Endothelial cell of umbilical vein (primary cell): ENCODE results near the gene ATF1.

Source experiments
- CTCF ChIP-seq, 2 donors: IDR thresholded peaks; 1 replicate in 1 of 2; 2 replicates in 1 of 2; pipeline ENCODE4 v1.5.1; 2011; ENCODE audit warnings: low read length in 2 of 2, mild to moderate bottlenecking in 2 of 2, moderate library complexity in 2 of 2, control low read depth in 1 of 2, inconsistent platforms in 1 of 2, low read depth in 1 of 2; ENCODE audit not compliant: insufficient read depth in 1 of 2; ENCODE audit errors: extremely low read depth in 1 of 2
- EZH2 ChIP-seq: IDR thresholded peaks from 2 replicates; pipeline ENCODE4 v1.6.1; 2012; ENCODE audit warnings: borderline replicate concordance, low read depth, mild to moderate bottlenecking, moderate library complexity, low read length, inconsistent platforms; ENCODE audit not compliant: severe bottlenecking
- JUN ChIP-seq: IDR thresholded peaks from 2 replicates; pipeline ENCODE4 v1.6.1; 2011; ENCODE audit warnings: borderline replicate concordance, low read depth; ENCODE audit not compliant: insufficient read length, insufficient read depth
- MAX ChIP-seq: IDR thresholded peaks from 2 replicates; pipeline ENCODE4 v1.6.1; 2011; ENCODE audit not compliant: insufficient read depth, insufficient read length
- POLR2A ChIP-seq: IDR thresholded peaks from 2 replicates; pipeline ENCODE4 v1.6.1; 2012; ENCODE audit warnings: low read depth, mild to moderate bottlenecking, control low read depth, low read length
- POLR2AphosphoS5 ChIP-seq: IDR thresholded peaks from 2 replicates; pipeline ENCODE4 v1.6.1; 2012; ENCODE audit warnings: low read depth, mild to moderate bottlenecking, control low read depth, low read length, moderate library complexity; ENCODE audit not compliant: insufficient read depth

DNA sequence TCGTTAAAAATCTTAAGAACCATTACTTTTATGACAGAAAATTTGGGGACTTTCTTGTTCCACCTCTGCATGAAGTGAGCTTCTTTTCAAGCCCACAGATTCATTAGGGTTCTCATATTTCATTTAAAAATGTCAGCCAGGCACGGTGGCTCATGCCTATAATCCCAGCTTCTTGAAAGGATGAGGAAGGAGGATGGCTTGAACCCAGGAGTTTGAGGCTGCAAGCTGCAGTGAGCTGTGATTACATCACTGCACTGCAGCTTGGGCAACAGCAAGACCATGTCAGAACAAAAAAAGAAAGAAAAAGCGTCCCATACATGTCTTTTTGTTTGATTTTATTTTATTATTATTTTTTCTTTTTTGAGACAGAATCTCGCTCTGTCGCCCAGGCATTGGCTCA lies 43.4 kb upstream of the ATF1 start:
- TF ChIP-seq CTCF (IDR thresholded peaks at IDR 0.05; ENCODE audit: extremely low read depth in 1 of 2, insufficient read depth in 1 of 2, low read depth in 1 of 2, low read length in 2 of 2) (no peak), POLR2AphosphoS5 (no peak), POLR2A (no peak), MAX (no peak), JUN (no peak), EZH2 (no peak)
